Keratinocyte (primary cell): Measurements from ENCODE around the gene NPS. TPM values are rescaled to one million over a fixed set of nuclear protein-coding genes. Genes with fewer than 3 reads are reported as not detected.

ENCODE experiments used
- DNase-seq: peaks from one replicate; pipeline ENCODE4 v3.0.0-alpha.2; 2011; ENCODE audit warnings: low read depth, missing footprints, low spot score
- FAIRE-seq: peaks from 2 replicates; lab custom pipeline; 2011; peaks lifted over from hg19 to GRCh38; lab: Jason Lieb, UNC
- H2AFZ ChIP-seq: 2 replicates; pipeline ENCODE4 v1.6.0; 2012; ENCODE audit warnings: low read length, control low read depth, inconsistent platforms; ENCODE audit not compliant: control insufficient read depth
- H3K27ac ChIP-seq: 2 replicates; pipeline ENCODE4 v1.5.1; 2011; ENCODE audit warnings: low read length; ENCODE audit not compliant: control insufficient read depth, insufficient read depth
- H3K27me3 ChIP-seq: 3 replicates; pipeline ENCODE4 v1.6.0; 2011; ENCODE audit warnings: low read length; ENCODE audit not compliant: control insufficient read depth, insufficient read depth; ENCODE audit errors: extremely low read depth
- H3K36me3 ChIP-seq, 2 experiments: 2 replicates in 1 of 2; 3 replicates in 1 of 2; pipeline ENCODE4 v1.5.1; 2011; ENCODE audit warnings: low read length in 2 of 2, mild to moderate bottlenecking in 1 of 2; ENCODE audit not compliant: control insufficient read depth in 2 of 2, insufficient read depth in 2 of 2; ENCODE audit errors: extremely low read depth in 1 of 2
- H3K4me1 ChIP-seq: 3 replicates; pipeline ENCODE4 v1.5.1; 2011; ENCODE audit warnings: low read length; ENCODE audit not compliant: control insufficient read depth, insufficient read depth; ENCODE audit errors: extremely low read depth
- H3K4me2 ChIP-seq: 3 replicates; pipeline ENCODE4 v1.6.0; 2011; ENCODE audit warnings: low read depth, low read length; ENCODE audit not compliant: control insufficient read depth, insufficient read depth; ENCODE audit errors: extremely low read depth
- H3K4me3 ChIP-seq, 3 experiments: fragments of 200-600 bp in 1 of 3; sonication (generic) in 1 of 3; 2 replicates in 2 of 3; 3 replicates in 1 of 3; pipeline ENCODE4 v1.5.1; 2011 to 2016; ENCODE audit warnings: low read length in 3 of 3, mild to moderate bottlenecking in 3 of 3, control low read depth in 2 of 3, inconsistent platforms in 1 of 3, low read depth in 1 of 3, mixed read lengths in 1 of 3, mixed run types in 1 of 3, moderate library complexity in 1 of 3; ENCODE audit not compliant: control insufficient read depth in 2 of 3, insufficient read depth in 2 of 3; ENCODE audit errors: extremely low read depth in 1 of 3
- H3K79me2 ChIP-seq: 2 replicates; pipeline ENCODE4 v1.6.0; 2012; ENCODE audit warnings: low read length; ENCODE audit not compliant: control insufficient read depth, insufficient read depth
- H3K9ac ChIP-seq: 3 replicates; pipeline ENCODE4 v1.6.0; 2011; ENCODE audit warnings: low read length; ENCODE audit not compliant: control insufficient read depth, insufficient read depth; ENCODE audit errors: extremely low read depth
- H3K9me1 ChIP-seq: 3 replicates; pipeline ENCODE4 v1.6.0; 2011; ENCODE audit warnings: low read length; ENCODE audit not compliant: control insufficient read depth, insufficient read depth; ENCODE audit errors: extremely low read depth
- H3K9me3 ChIP-seq: 2 replicates; pipeline ENCODE4 v1.5.1; 2012; ENCODE audit warnings: low read depth, low read length; ENCODE audit not compliant: control insufficient read depth
- H4K20me1 ChIP-seq: 3 replicates; pipeline ENCODE4 v1.6.0; 2011; ENCODE audit warnings: low read length; ENCODE audit not compliant: control insufficient read depth, insufficient read depth; ENCODE audit errors: extremely low read depth
- EZH2 ChIP-seq: IDR thresholded peaks from one replicate; pipeline ENCODE4 v1.6.1; 2012; ENCODE audit warnings: inconsistent platforms, mild to moderate bottlenecking, low read length, moderate library complexity
- dilution Hi-C: fragments of 300-500 bp; cut with MboI; formaldehyde crosslinking; loops from one replicate; pipeline ENCODE4 v1.7.0; 2020; ENCODE audit warnings: low sequenced_read_pairs; ENCODE audit not compliant: extremely low pct_ligation_motif_present
- polyA plus RNA-seq, 5 experiments: library from polyadenylated mRNA; depleted of rRNA in 3 of 5; stranded (reverse) in 3 of 5; stranded (forward) in 1 of 5; unstranded in 1 of 5; fragments of >200 nt; gene quantifications; 1 replicate in 1 of 5; 2 replicates in 3 of 5; 3 replicates in 1 of 5; pipeline versions ENCODE4 v1.2.1 to v1.2.3, GENCODE V29; 2011 to 2012; ENCODE audit warnings: missing spikeins in 2 of 5, low read depth in 1 of 5, low replicate concordance in 1 of 5
- TF ChIP-seq, protein P1 (sequence below), 3 experiments: IDR thresholded peaks in 1 of 3; conservative IDR thresholded peaks in 1 of 3; optimal IDR thresholded peaks in 1 of 3; 2 replicates in 2 of 3; 3 replicates in 1 of 3; pipeline versions ENCODE3 to v1.5.1; 2011; ENCODE audit warnings: low read length in 3 of 3, mild to moderate bottlenecking in 3 of 3, moderate library complexity in 2 of 3, control low read depth in 1 of 3, inconsistent platforms in 1 of 3; ENCODE audit not compliant: insufficient read depth in 2 of 3; ENCODE audit errors: extremely low read depth in 1 of 3

Gene NPS
- polyA plus RNA-seq, 1 donor (not counting 4 experiments of a cell fraction or from before 2014, with no cell fraction given), result not detected

DNA sequence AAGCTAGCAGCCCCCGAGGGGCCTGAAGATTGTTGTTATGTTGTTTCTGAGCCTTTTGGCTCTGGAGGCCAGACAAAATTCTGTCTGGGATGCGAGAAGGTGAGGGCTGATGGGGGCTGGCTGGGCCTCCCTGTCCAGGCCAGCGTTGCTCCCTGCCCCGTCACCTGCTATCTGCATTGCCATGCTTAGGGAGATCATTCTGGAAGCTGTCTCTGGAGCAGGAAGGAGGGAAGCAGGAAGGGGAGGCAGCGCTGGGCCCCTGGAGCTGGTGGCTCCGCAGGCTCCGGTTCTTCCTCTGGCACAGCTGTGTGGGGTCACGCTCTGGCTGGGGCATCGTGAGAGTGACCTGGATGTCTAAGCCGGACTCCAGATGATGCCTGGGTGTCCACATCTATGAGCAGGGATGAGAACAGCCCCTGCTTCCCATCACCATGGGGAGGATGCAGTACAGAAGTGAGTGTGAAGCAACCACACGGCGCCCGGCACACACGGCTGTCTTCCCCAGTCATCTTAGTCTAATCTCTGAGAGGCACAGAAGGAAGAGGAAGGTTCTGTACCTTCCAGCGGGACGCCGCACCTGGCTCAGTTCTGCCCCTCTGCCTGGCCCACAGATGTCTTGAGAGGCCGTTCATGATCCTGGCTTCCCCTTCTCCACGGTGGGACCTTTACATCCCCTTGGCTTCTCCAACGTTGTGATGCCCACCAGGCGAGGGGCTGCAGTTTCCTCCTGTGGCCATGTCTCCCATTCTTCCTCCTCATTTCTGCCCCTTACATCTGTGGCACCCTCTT lies 11.9 kb upstream of the NPS start:
- no peaks in the 10 kb centered on the region for H3K4me1 ChIP-seq
- no peak overlapping the region for H3K4me2 ChIP-seq
- dilution Hi-C loops, result no loop called here
- no peak for TF ChIP-seq EZH2
- TF ChIP-seq, protein P1, sequence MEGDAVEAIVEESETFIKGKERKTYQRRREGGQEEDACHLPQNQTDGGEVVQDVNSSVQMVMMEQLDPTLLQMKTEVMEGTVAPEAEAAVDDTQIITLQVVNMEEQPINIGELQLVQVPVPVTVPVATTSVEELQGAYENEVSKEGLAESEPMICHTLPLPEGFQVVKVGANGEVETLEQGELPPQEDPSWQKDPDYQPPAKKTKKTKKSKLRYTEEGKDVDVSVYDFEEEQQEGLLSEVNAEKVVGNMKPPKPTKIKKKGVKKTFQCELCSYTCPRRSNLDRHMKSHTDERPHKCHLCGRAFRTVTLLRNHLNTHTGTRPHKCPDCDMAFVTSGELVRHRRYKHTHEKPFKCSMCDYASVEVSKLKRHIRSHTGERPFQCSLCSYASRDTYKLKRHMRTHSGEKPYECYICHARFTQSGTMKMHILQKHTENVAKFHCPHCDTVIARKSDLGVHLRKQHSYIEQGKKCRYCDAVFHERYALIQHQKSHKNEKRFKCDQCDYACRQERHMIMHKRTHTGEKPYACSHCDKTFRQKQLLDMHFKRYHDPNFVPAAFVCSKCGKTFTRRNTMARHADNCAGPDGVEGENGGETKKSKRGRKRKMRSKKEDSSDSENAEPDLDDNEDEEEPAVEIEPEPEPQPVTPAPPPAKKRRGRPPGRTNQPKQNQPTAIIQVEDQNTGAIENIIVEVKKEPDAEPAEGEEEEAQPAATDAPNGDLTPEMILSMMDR (optimal IDR thresholded peaks at IDR 0.05 in 1 of 3, IDR thresholded peaks at IDR 0.05 in 1 of 3, conservative IDR thresholded peaks at IDR 0.05 in 1 of 3; ENCODE audit: extremely low read depth in 1 of 3, insufficient read depth in 2 of 3, low read length in 3 of 3), result no peak
- FAIRE-seq (no peak), DNase-seq (no peak)
- no peak overlapping the region for H3K4me3 ChIP-seq
- no peak overlapping the region for H2AFZ ChIP-seq
- H4K20me1 ChIP-seq, result no peaks in the 10 kb centered on the region
- no peaks in the 10 kb centered on the region for H3K79me2 ChIP-seq
- no peaks in the 10 kb centered on the region for H3K27me3 ChIP-seq
- no peak overlapping the region for H3K27ac ChIP-seq
- H3K9me1 ChIP-seq, result no peaks in the 10 kb centered on the region
- H3K36me3 ChIP-seq, result no peaks in the 10 kb centered on the region
- H3K9ac ChIP-seq, result no peak overlapping the region
- no peaks in the 10 kb centered on the region for H3K9me3 ChIP-seq

DNA sequence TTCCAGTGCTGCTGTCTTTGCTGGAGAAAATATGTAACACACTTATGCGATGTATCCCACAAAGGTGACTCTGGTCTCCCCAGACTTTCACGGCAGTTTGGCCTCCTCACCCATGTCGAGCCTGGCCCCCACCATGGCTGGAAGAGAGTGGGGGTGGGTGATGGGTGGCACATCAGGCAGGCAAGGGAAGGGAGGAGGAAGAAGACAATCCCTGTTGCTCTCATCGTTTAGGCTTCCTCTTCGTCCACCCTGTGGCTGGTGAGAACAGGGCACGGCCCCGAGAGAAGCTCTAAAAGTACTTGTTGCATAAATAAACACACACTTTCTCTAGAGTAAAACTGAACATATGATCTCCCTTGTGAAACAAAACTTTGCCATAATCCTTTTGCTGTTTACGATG lies 11.2 kb upstream of the NPS start:
- Histone ChIP-seq H3K27ac (no peak overlapping the region), H3K9me1 (no peaks in the 10 kb centered on the region), H3K4me3 (no peak overlapping the region), H3K36me3 (no peaks in the 10 kb centered on the region), H4K20me1 (no peaks in the 10 kb centered on the region), H3K9me3 (no peaks in the 10 kb centered on the region), H3K9ac (no peak overlapping the region), H3K27me3 (no peaks in the 10 kb centered on the region), H3K79me2 (no peaks in the 10 kb centered on the region), H2AFZ (no peak overlapping the region), H3K4me2 (no peak overlapping the region), H3K4me1 (no peaks in the 10 kb centered on the region)
- dilution Hi-C loops, result no loop called here
- no peak for TF ChIP-seq EZH2
- TF ChIP-seq, protein P1 (optimal IDR thresholded peaks at IDR 0.05 in 1 of 3, IDR thresholded peaks at IDR 0.05 in 1 of 3, conservative IDR thresholded peaks at IDR 0.05 in 1 of 3; ENCODE audit: extremely low read depth in 1 of 3, insufficient read depth in 2 of 3, low read length in 3 of 3), result no peak
- FAIRE-seq (no peak), DNase-seq (no peak)
